CD4-positive, alpha-beta T cell treated with Interleukin-12 subunit alpha and Interleukin-12 subunit beta, for 1 hour (primary cell): Measurements from ENCODE around the gene SLC22A2.
"Not testable (repeated sequence)": the region's sequence is repeated elsewhere in the genome, so short reads cannot be mapped to it uniquely, and the experiment has no call there.

Experiments used
- DNase-seq: peaks from one replicate; pipeline ENCODE4 v3.0.0-alpha.2; 2020

SLC22A2 gene

DNA sequence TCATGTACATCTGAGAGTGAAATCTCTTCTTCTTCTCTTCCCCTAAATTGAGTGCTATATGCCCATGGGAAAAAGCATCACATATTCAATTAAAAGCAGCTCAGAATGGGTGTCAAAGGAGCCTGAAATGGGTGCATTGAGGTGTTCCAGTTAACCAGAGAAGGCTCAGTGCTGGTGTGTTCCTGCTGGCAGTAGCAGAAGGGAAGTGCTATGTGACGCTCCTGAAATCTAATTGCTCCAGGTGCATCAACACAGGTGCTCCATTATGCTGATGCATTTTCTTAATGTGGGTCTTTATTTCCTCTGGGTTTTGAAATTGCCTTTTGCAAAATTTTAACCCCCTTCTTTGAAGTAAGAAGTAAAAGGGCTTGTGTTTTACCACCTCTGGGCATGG, 17.9 kb downstream of the SLC22A2 start:
- no peak for DNase-seq

DNA sequence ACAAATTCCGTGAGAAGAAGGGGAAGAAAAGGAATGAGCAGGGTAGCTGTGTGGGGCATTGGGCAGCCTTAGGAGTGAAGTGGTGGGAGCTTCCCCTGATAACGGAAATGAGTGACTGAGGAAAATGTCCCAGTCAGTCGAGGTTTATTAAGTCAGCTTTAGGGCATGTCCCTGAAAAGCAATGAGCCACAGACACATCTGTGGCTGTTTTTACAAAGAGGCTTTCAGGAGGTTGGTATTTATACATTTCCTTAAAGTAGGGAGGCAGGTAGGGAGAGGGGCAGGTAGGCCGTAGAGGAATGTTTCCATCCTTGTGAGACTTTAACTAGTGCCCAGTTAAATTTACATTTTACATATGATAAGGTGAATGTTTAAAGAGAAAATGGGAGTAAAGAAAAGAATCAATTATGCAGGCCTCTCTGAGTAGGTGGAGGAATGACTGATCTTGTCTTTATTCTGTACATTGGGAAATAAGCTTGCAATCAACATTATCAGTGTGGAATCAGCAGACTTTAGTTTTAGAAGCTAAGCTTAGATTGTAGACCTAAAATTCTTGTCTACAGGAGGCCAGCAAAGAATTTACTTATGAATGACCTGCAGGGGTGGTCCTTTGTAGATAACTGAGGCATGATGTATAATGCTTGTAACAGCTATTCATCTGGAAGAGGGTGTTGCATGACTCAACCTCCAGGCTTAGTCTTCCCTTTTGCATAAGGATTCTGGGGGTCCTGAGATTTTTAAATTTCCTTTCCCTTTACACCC, 18.5 kb downstream of the SLC22A2 start:
- DNase-seq, result no peak

DNA sequence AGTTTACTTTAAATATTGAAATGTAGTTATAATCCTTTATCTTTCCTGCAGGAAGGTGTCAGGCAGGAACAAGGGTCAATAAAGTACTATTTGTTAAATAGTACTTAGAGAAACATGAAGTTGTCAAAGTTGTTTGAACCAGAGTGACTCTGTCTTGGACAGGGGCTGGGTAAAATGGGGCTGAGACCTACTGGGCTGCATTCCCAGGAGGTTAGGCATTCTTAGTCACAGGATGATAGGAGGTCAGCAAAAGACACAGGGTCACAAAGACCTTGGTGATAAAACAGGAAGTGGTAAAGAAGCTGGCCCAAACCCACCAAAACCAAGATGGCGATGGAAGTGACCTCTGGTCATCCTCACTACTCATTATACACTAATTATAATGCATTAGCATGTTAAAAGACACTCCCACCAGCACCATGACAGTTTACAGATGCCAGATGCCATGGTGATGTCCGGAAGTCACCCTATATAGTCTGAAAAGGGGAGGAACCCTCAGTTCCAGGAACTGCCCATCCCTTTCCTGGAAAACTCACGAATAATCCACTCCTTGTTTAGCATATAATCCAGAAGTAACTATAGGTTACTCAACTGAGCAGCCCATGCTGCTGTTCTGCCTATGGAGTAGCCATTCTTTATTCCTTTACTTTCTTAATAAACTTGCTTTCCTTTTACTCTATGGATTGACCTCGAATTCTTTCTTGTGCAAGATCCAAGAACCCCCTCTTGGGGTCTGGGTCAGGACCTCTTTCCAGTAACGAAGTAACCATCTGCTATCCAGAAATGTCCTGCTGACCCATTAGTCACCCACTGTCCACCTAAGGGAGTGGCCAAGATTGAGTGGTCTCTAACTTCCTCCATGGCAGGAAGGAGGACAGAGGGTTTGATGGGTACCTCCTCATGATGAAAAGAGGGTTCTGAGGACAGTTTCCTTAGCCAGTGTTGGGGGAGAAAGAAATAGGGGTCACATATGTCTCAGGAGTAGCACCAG, 19.6 kb downstream of the SLC22A2 start:
- no peak for DNase-seq

DNA sequence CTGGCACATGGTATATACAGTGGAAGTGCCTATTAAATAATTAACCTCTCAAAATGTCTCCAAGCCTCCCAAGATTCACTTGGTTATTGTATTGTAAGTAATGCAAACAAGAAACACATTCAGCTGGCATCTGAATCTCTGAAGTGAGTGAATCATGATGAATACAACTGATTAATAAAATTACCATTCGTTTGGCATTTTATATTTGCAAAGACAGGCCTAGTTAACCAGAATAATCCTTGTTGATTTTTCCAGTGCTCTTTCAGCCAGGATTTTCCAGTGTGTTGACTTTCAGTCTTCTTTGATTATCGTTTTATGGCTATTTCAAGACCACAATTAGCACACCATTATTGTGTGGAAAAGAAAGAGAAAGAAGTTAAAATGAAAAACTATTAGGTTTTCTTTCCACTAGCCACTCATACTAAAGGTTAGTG, 20.3 kb downstream of the SLC22A2 start:
- DNase-seq, result no peak

DNA sequence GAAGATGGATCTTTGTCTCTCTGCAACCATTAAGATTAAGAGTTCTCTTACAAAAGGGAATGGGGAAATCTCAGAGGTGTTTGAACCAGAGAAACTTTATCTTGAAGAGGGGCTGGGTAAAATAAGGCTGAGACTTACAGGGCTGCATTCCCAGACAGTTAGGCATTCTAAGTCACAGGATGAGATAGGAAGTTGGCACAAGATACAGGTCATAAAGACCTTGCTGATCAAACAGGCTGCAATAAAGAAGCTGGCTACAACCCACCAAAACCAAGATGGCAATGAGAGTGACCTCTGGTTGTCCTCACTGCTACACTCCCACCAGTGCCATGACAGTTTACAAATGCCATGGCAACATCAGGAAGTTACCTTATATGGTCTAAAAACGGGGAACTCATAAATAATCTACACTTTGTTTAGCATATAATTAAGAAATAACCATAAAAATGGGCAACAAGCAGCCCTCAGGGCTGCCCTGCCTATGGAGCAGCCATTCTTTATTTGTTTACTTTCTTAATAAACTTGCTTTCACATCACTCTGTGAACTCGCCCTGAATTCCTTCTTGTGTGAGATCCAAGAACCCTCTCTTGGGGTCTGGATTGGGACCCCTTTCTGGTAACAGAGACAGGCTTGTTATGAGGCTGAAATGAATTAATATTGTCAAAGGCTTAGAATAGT, 20.9 kb downstream of the SLC22A2 start:
- not testable (repeated sequence) for DNase-seq

DNA sequence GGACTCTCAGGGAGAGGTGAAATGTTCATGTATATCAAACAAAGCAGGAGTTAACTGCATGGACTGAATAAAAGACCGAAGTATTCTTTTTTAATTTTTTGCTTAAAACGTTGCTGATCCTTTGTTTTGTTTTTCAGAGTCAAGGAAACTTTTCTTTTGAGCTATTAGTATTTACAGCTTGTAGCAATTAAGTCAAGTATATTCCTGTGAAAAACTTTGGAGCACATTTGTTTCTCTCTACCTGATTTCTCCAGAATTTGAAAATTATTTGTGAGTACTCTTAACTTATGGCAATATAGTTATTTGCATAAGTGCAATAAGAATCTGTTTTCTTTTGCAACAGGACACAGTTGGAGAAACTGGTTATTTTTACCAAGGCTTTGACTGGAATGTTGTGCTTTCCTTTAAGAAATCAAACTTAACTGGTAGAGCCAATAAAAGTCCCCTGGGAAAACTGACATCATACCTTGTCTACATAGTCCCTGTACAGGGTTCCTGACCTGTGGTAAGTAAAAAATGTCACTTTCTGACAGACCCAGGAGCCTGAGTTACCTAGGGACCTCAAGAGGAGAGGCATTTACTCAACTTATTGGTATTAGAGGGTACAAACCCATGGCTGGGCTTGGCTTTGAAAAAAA, 22.3 kb downstream of the SLC22A2 start:
- not testable (repeated sequence) for DNase-seq

DNA sequence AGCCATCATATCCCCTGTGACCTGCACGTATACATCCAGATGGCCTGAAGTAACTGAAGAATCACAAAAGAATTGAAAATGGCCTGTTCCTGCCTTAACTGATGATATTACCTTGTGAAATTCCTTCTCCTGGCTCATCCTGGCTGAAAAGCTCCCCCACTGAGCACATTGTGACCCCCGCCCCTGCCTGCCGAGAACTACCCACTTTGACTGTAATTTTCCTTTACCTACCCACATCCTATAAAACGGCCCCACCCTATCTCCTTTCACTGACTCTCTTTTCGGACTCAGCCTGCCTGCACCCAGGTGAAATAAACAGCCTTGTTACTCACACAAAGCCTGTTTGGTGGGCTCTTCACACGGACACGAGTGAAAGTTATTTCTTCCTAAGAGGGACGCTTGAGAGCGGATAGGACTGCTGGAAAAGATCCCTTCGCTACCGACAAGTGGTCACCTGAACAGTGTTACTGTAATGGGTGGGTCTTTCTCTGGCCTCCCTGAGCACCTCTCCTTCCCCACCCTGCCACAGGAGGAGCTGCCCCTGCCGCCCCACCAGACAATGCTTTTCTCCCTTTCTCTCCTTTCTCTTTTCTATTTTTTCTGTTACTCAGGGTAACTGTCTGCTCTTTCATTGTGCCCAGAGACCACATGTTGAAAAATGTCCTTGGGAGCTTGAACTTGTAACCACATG, 24.5 kb downstream of the SLC22A2 start:
- DNase-seq, result not testable (repeated sequence)

DNA sequence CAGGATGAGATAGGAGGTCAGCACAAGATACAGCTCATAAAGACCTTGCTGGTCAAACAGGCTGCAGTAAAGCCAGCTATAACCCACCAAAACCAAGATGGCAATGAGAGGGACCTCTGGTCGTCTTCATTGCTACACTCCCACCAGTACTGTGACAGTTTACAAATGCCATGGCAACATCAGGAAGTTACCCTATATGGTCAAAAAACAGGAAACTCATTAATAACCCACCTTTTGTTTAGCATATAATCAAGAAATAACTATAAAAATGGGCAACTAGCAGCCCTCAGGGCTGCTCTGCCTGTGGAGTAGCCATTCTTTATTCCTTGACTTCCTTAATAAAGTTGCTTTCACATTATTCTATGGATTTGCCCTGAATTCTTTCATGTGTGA, 30.9 kb downstream of the SLC22A2 start:
- no peak for DNase-seq

DNA sequence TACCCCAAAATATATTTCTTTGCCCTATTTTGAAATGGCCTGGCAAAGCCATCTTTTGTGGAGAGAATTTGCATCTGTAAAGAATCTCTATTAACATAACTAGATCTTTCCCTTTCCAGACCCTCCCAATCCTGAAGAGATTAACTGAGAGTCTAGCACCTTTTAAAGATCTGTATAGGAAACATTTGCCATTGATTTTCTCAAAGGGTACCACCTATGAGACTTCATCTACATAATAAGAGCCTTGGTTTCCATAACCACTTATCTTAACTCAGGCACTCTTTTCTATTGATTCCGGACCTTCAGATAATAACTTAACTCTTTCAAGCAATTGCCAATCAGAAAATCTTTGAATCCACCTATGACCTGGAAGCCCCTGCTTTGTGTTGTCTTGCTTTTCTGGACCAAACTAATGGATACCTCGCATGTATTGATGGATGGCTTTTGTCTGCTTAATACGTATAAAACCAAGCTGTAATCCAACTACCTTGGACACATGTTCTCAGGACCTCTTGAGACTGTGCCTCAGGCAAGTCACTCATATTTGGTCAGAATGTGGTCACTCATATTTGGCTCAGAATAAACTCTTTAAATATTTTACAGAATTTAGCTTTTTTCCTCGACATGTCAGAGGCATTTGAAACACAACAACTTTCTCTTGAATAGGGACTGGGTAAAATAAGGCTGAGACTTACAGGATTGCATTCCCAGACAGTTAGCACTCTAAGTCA, 31.4 kb downstream of the SLC22A2 start:
- no peak for DNase-seq

DNA sequence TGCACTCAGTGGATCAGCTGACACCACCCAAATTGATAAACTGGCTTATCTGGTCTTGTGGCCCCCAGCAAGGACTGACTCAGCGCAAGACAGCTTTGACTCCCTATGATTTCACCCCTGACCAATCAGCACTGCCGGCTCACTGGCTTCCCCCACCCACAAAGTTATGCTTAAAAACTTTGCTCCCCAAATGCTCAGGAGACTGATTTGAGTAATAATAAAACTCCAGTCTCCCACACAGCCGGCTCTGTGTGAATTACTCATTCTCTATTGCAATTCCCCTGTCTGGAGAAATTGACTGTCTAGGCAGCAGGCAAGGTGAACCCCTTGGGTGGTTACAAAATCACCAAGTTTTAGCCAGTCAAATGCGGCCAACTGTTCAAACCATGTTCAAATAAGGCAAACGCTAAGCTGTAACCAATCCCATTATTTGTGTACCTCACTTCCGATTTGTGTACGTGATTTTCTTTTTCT, 32.5 kb downstream of the SLC22A2 start:
- DNase-seq, result no peak

DNA sequence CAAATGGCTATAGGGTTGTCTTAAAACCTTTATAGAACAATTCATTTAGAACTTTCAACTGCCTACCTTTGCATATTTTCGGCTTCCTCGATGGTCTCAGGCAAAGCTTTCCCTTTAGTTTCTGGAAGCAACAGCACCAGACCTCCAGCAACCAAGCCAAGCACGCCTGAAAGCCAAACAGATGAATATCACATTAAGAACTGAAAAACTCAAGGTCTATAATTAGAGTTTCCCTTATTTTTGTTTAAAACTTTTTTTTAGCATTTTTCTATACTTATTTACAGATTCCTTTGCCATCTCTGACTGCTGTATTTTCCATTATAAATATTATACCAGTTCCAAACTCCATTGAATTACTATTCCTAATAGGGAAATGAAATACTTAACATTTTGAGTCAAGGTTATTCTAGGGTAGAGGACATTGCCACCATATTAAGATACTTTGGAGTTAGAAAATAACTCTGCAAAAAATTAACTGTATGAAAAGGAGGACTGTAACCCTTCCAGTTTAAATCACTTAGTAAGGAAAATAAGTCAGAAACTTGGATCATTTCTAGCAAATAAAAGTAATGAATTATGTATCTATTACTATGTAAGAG, 33.9 kb downstream of the SLC22A2 start:
- no peak for DNase-seq

DNA sequence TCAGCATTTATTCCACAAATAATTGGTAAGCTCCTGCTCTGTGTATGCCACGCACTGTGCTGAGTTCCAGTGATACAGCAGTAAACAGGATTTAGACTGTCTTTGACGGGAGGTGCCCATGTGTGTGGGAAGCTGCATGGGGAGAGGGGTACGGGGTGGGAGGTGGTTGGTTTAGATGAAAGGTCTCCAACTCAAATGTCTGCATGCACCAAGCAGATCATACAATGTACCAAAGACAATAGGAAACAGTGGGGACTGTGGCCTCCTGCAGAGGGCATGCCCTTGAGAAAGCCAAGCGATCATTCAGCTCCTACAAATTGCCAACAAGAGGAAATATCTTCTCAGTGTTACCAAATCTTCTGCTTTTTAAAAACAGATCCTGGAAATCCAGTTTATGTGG, 36.1 kb downstream of the SLC22A2 start:
- no peak for DNase-seq

DNA sequence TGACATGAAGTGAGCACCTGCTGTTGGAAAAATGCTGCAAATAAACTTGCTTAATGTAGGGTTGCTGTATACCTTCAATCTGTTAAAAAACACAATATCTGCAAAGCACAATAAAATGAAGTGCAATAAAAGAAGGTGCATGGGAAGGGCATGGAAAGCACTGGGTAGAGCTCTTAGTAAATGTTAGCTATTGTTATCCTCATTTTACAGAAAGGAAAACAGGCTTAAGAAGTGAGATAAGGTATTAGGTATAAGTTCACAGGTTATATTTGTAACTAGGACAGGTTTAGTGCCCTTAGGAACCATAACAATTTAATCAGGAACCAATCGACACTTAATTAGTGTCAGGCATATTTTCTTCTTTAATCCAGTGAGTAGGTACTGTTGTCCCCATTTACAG, 36.7 kb downstream of the SLC22A2 start:
- DNase-seq, result no peak

DNA sequence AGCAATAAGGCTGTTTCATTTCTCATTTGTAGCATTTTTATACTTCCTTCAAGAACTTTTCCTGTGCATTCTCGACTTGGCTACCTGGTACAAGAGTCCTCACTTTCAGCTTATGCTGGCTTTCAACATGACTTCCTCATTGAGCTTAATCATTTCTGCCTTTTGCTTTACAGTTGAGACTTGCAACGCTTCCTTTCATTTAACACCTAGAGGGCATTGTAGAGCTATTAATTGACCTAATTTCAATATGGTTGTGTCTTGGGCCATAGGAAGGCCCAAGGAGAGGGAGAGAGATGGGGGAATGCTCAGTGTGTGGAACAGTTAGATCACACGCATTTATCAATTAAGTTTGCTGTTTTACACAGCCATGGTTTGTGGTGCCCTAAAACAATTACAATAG, 37.2 kb downstream of the SLC22A2 start:
- peak; percentile 1 for DNase-seq

DNA sequence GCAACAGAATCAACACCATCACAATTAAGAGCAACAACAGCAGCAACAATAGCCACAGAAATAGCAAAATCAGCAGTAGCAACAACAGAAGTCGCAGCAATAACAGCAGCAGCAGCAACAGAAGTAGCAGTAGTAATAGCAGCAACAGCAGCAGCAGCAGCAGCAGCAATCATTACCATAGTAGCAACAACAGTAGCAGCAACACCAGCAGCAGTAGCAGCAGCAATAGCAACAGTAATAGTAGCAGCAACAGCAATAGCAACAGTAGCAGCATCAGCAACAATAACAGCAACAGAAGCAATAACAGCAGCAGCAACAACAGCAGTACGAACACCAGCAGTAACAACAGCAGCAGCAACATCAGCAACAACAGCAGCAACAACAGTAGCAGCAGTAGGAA, 39.8 kb downstream of the SLC22A2 start:
- DNase-seq, result no peak

DNA sequence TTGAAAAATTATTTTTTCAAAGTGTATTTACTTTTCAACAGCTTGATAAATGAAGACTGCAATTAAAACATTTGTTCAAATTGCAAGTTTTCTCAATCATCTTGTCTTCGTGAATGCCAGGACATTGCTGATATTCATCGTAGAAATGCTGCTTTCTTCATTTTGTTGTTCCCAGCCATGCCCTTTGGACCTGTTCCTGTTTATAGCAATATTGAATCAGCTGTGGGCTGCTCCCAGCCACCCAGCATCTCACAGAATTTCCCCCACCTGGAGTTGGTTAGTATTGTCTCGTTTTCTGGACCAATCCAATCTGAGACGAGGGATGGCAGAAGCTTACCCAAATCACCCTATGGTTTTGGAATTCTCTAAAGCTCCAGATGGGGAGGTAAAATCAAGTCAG, 40.8 kb downstream of the SLC22A2 start:
- no peak for DNase-seq

DNA sequence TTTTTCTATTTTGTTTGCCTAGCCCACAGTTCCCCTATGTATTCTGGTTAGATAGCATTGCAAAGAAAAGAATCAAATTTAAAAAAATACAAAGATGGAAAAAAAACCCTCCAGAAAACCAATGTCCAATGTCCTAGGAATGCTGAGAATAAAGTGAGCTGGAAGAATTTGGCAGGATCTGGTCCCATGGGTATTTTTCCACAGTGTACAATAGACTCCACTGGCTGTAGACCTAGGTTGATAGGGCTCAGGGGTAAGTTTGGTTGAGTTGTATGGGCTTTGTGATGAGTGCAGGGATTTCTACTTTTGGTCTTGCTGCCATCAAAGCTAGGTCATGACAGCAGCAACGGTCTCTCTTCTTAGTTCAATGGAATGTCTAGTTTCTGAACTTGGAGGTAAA, 41.5 kb downstream of the SLC22A2 start:
- DNase-seq, result no peak

DNA sequence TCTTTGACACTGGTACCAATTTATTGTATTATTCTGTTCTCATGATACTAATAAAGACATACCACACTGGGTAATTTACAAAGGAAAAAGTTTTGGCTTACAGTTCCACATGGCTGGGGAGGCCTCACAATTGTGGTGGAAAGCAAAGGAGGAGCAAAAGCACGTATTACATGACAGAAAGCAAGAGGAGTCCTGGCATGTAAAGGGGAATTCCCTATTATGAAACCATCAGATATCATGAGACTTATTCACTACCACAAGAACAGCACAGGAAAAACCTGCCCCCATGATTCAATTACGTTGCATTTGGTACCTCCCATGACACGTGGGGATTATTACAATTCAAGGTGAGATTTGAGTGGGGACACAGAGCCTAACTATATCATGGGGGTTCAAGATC, 43.4 kb downstream of the SLC22A2 start:
- no peak for DNase-seq

DNA sequence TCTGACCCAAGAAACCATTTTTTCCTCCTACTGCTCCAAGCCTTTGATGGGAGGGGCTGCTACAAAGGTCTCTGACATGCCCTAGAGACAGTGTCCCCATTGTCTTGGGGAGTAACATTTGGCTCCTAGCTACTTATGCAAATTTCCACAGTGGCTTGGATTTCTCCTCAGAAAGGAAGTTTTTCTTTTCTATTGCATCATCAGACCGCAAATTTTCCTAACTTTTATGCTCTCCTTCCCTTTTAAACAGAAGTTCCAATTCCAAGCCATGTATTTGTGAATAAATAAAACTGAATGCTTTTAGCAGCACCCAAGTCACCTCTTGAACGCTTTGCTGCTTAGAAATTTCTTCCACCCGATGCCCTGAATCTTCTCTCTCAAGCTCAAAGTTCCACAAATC, 51.0 kb downstream of the SLC22A2 start:
- no peak for DNase-seq

DNA sequence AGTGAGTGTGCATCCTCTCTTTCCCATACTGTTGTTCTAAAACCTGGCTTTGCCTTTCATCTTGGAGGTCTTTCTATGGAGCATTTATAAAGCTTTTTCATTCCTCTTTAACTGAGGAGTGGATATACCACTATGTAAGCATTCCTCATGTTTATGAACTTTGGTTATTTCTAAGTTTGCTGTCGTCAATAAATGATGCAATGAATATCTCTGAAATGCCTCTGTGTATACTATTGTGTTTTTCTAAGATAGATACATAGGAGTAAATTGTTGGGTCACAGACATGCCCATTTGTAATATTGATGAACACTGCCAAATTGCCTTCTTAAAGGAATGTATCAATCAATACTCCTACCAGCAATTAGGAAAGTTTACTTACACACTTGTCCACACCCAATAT, 53.9 kb downstream of the SLC22A2 start:
- no peak for DNase-seq

DNA sequence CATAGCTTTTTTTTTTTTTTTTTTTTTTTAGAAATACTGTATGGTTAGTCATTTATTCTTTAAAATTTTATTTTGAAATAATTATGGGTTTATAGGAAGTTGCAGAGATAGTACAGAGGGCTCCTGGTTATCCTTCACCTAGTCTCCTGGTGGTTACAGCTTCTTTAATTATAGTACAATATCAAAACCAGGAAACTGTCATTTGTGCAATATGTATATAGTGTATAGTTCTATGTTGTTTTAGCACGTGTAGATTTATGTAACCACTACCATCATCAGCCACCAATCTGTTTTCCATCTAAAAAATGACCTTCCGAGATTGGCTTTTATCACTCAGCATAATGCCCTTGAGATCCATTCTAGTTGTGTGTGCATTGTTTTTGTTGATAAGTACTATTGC, 54.7 kb downstream of the SLC22A2 start:
- no peak for DNase-seq
